ENCODE results near the gene TXK. TPM values are rescaled to one million over a fixed set of nuclear protein-coding genes. Genes with fewer than 3 reads are reported as not detected.

TXK gene
- total and polyA plus RNA-seq, 2 of the 13 experiments (the other 11 are each of a cell fraction or from before 2014, with no cell fraction given): not detected

DNA sequence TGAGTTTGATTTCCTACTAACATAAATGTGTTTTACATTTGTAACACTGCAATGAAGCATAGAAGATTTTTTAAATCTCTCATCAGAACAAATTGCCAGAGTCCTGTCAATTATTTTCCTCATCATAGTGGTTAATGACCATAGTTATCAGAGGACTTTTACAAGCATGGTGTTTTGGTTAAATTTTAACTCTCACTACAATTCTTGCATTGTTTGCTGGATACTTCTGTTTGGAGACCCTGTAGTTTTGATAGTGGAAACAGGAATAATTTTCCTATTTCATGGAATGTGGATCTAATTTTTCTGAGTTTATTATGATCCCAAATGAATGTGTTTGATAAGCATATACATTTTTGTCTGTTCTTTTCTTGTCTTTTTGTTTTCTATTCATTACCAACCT is 100.6 kb downstream of the TXK start:
- DNase-seq (ENCODE audit: low spot score) (peak; percentile 12), FAIRE-seq (no peak), ATAC-seq (peak; percentile 35; the same call in 1 of the 3 replicates)
- CTCF ChIA-PET (ENCODE audit: low intra/inter-chr PET ratio, low total read pairs): interaction anchor here (0.8 kb wide), 1 partner anchor 54 kb away, joined by 8 read pairs; no protein-coding TSS in a partner anchor
- Histone ChIP-seq H3K27ac (ENCODE audit: extremely low read length, insufficient read depth, low read length) (no peak overlapping the region), H3K79me2 (ENCODE audit: insufficient read depth, low read length) (no peaks in the 10 kb centered on the region), H3K4me2 (ENCODE audit: low read depth, low read length) (peak overlapping the region; percentile 31), H3K9me3 (ENCODE audit: low read length) (no peaks in the 10 kb centered on the region), H3K27me3 (ENCODE audit: control insufficient read depth in 1 of 2, insufficient read depth in 2 of 2, low read length in 2 of 2) (no peaks in the 10 kb centered on the region), H3K9ac (ENCODE audit: insufficient read depth, low read depth, low read length) (no peak overlapping the region), H3K36me3 (replicated peaks in 1 of 2; ENCODE audit: control insufficient read depth in 1 of 2, insufficient read depth in 2 of 2, low read length in 2 of 2) (peaks cover 0 to 1% of the 10 kb centered on the region in 2 experiments; a peak in 1 of 5 replicates), H3K4me3 (replicated peaks in 1 of 3; ENCODE audit: insufficient read depth in 1 of 3, low read depth in 2 of 3, low read length in 3 of 3) (no peak overlapping the region), H2AFZ (ENCODE audit: low read length) (no peak overlapping the region), H4K20me1 (ENCODE audit: insufficient read depth, low read length) (no peaks in the 10 kb centered on the region), H3K4me1 (ENCODE audit: insufficient read depth, low read length) (peaks cover 33% of the 10 kb centered on the region)
- in situ Hi-C loops (cut with HindIII; ENCODE audit: extremely low pct_ligation_motif_present, low pct_unique_long_range_greater_than_20kb) (no loop called here), intact Hi-C loops (cut with micrococcal nuclease; ENCODE audit: unreplicated experiment) (loop anchor here (10.0 kb wide), 1 partner anchor 311 kb away; the partner anchor contains the start of gene SLAIN2)
- no TSS peak for BruUV-seq (replicated peaks)
- TF ChIP-seq PPARG (CRISPR knock-in tag; conservative IDR thresholded peaks at IDR 0.05): no peak
- no peak for TF ChIP-seq SOX13 (IDR thresholded peaks at IDR 0.05)
- peak in 1 of 2 experiments; percentile 12; a peak in 1 of 4 replicates for TF ChIP-seq SOX13 (CRISPR knock-in tag; conservative IDR thresholded peaks at IDR 0.05 in 1 of 2, IDR thresholded peaks at IDR 0.05 in 1 of 2)
- peak; percentile 65 for TF ChIP-seq HNF1A (IDR thresholded peaks at IDR 0.05; ENCODE audit: low read depth)
- TF ChIP-seq HNF1A (CRISPR knock-in tag; IDR thresholded peaks at IDR 0.05; ENCODE audit: borderline replicate concordance): no peak
- TF ChIP-seq SOX5 (CRISPR knock-in tag; IDR thresholded peaks at IDR 0.05; ENCODE audit: borderline replicate concordance): peak; percentile 44; the same call in 1 of the 2 replicates
- TF ChIP-seq SSRP1 (CRISPR knock-in tag; IDR thresholded peaks at IDR 0.05): no peak
- no peak for TF ChIP-seq ZNF782 (CRISPR knock-in tag; IDR thresholded peaks at IDR 0.05; ENCODE audit: borderline replicate concordance)
- 0 out of 2 replicates have a peak, but pooled peaks have one; percentile 18 for TF ChIP-seq GATAD2A (CRISPR knock-in tag; IDR thresholded peaks at IDR 0.05)
- POLR2A ChIA-PET: no interaction called here

Data from HepG2 (cell line).